HG02943 (cell line): ENCODE data around the gene MAGI2.

ENCODE experiments used
- ATAC-seq: cut with Tn5 transposase; IDR thresholded peaks from one replicate; pipeline ENCODE4 v1.9.1; 2021; ENCODE audit warnings: mild to moderate bottlenecking, low read depth, moderate library complexity; ENCODE audit not compliant: unreplicated experiment

The MAGI2 gene

GRCh38 chr7:78400038-78400437, 1053.4 kb downstream of the MAGI2 start:
- ATAC-seq = no peak

GRCh38 chr7:78399033-78399769, 1054.3 kb downstream of the MAGI2 start:
- ATAC-seq = no peak

GRCh38 chr7:78398576-78398975, 1054.9 kb downstream of the MAGI2 start:
- no peak for ATAC-seq

- no peak for ATAC-seq
Measured at GRCh38 chr7:78398081-78398480, 1055.4 kb downstream of the MAGI2 start.

- ATAC-seq = no peak
Measured at GRCh38 chr7:78396210-78396609, 1057.3 kb downstream of the MAGI2 start.

- no peak for ATAC-seq
Measured at GRCh38 chr7:78395298-78396036, 1058.0 kb downstream of the MAGI2 start.

GRCh38 chr7:78389022-78389421, 1064.4 kb downstream of the MAGI2 start:
- ATAC-seq = no peak

GRCh38 chr7:78386520-78386919, 1066.9 kb downstream of the MAGI2 start:
- no peak for ATAC-seq

- ATAC-seq = no peak
Measured at GRCh38 chr7:78383096-78383880, 1070.2 kb downstream of the MAGI2 start.

GRCh38 chr7:78379148-78379547, 1074.3 kb downstream of the MAGI2 start:
- ATAC-seq = no peak

- no peak for ATAC-seq
Measured at GRCh38 chr7:78377532-78377931, 1075.9 kb downstream of the MAGI2 start.

GRCh38 chr7:78370936-78371335, 1082.5 kb downstream of the MAGI2 start:
- no peak for ATAC-seq

- no peak for ATAC-seq
Measured at GRCh38 chr7:78368771-78369170, 1084.7 kb downstream of the MAGI2 start.

- ATAC-seq = no peak
Measured at GRCh38 chr7:78367280-78367773, 1086.1 kb downstream of the MAGI2 start.

- ATAC-seq = no peak
Measured at GRCh38 chr7:78363866-78364265, 1089.6 kb downstream of the MAGI2 start.

GRCh38 chr7:78359836-78360235, 1093.6 kb downstream of the MAGI2 start:
- ATAC-seq = no peak

- no peak for ATAC-seq
Measured at GRCh38 chr7:78357709-78358108, 1095.8 kb downstream of the MAGI2 start.

GRCh38 chr7:78355834-78356233, 1097.6 kb downstream of the MAGI2 start:
- ATAC-seq = no peak

- ATAC-seq = no peak
Measured at GRCh38 chr7:78350926-78351325, 1102.5 kb downstream of the MAGI2 start.

GRCh38 chr7:78350391-78350790, 1103.1 kb downstream of the MAGI2 start:
- no peak for ATAC-seq

- ATAC-seq = no peak
Measured at GRCh38 chr7:78346827-78347226, 1106.6 kb downstream of the MAGI2 start.
